Neural cell (in vitro differentiated cells): Measurements from ENCODE around the gene ASIC2. TPM values are rescaled to one million over a fixed set of nuclear protein-coding genes. Genes with fewer than 3 reads are reported as not detected.

Experiments
- H2AFZ ChIP-seq: fragments of 200-600, 300-800 bp; sonication (generic), shearing (Covaris generic); 2 replicates; pipeline ENCODE4 v1.6.0; 2014; ENCODE audit warnings: low read depth, mild to moderate bottlenecking, antibody characterized with exemption, low read length, moderate library complexity
- H3F3A ChIP-seq: fragments of 200-600 bp; shearing (Covaris generic); 2 replicates; pipeline ENCODE4 v1.6.1; 2016; ENCODE audit warnings: mild to moderate bottlenecking, moderate library complexity, mixed read lengths, antibody characterized with exemption, low read length; ENCODE audit not compliant: insufficient read depth, poor library complexity, severe bottlenecking
- H3K27ac ChIP-seq: fragments of 200-600, 300-800 bp; sonication (generic), shearing (Covaris generic); 2 replicates; pipeline ENCODE4 v1.5.1; 2014; ENCODE audit warnings: mild to moderate bottlenecking, low read length, moderate library complexity
- H3K27me3 ChIP-seq: fragments of 300-800, 200-600 bp; sonication (generic), shearing (Covaris generic); 2 replicates; pipeline ENCODE4 v1.6.0; 2014; ENCODE audit warnings: mild to moderate bottlenecking, low read depth, low read length, moderate library complexity; ENCODE audit not compliant: insufficient read depth
- H3K36me3 ChIP-seq: fragments of 300-800, 200-600 bp; sonication (generic), shearing (Covaris generic); 2 replicates; pipeline ENCODE4 v1.5.1; 2014; ENCODE audit warnings: mild to moderate bottlenecking, antibody characterized with exemption, low read length, moderate library complexity; ENCODE audit not compliant: insufficient read depth
- H3K4me2 ChIP-seq: fragments of 300-800, 200-600 bp; sonication (generic), shearing (Covaris generic); 2 replicates; pipeline ENCODE4 v1.6.0; 2014; ENCODE audit warnings: mild to moderate bottlenecking, low read length
- H3K4me3 ChIP-seq: fragments of 300-800, 200-600 bp; sonication (generic), shearing (Covaris generic); 2 replicates; pipeline ENCODE4 v1.5.1; 2014; ENCODE audit warnings: mild to moderate bottlenecking, low read length, moderate library complexity
- H3K79me2 ChIP-seq: fragments of 200-600 bp; shearing (Covaris generic); replicated peaks from 2 replicates; pipeline ENCODE4 v1.6.0; 2014; ENCODE audit warnings: mild to moderate bottlenecking, low read length, moderate library complexity; ENCODE audit not compliant: insufficient read depth
- H3K9ac ChIP-seq: fragments of 300-800, 200-600 bp; sonication (generic), shearing (Covaris generic); 2 replicates; pipeline ENCODE4 v1.6.1; 2016; ENCODE audit warnings: mild to moderate bottlenecking, low read length, mixed read lengths
- H3K9me2 ChIP-seq: fragments of 200-600 bp; shearing (Covaris generic); 2 replicates; pipeline ENCODE4 v1.6.1; 2016; ENCODE audit warnings: mild to moderate bottlenecking, low read length, mixed read lengths; ENCODE audit not compliant: insufficient read depth
- H3K9me3 ChIP-seq: fragments of 200-600, 300-800 bp; sonication (generic), shearing (Covaris generic); 2 replicates; pipeline ENCODE4 v1.6.1; 2016; ENCODE audit warnings: mild to moderate bottlenecking, mixed run types, low read length, moderate library complexity, mixed read lengths
- H4K20me1 ChIP-seq: fragments of 200-600 bp; shearing (Covaris generic); 2 replicates; pipeline ENCODE4 v1.6.1; 2016; ENCODE audit warnings: mild to moderate bottlenecking, mixed run types; ENCODE audit not compliant: insufficient read depth
- EP300 ChIP-seq: fragments of 450-650 bp; conservative IDR thresholded peaks from 2 replicates; pipeline ENCODE4 v1.6.1; 2014; ENCODE audit warnings: antibody characterized with exemption, mild to moderate bottlenecking, moderate library complexity; ENCODE audit not compliant: poor library complexity, severe bottlenecking
- EZH2 ChIP-seq: fragments of 200-600, 300-800 bp; shearing (Covaris generic), sonication (generic); IDR thresholded peaks from 2 replicates; pipeline ENCODE4 v1.6.1; 2014; ENCODE audit warnings: antibody characterized with exemption, low read length, borderline replicate concordance, mild to moderate bottlenecking; ENCODE audit not compliant: insufficient read depth, poor library complexity, severe bottlenecking
- MXI1 ChIP-seq: fragments of 450-650 bp; conservative IDR thresholded peaks from 2 replicates; pipeline ENCODE4 v1.6.1; 2014; ENCODE audit warnings: antibody characterized with exemption, mild to moderate bottlenecking; ENCODE audit not compliant: poor library complexity, severe bottlenecking
- POLR2AphosphoS5 ChIP-seq: IDR thresholded peaks from 2 replicates; pipeline ENCODE4 v1.6.1; 2012
- RAD21 ChIP-seq: fragments of 450-650 bp; conservative IDR thresholded peaks from 2 replicates; pipeline ENCODE4 v1.6.1; 2014; ENCODE audit warnings: antibody characterized with exemption, mild to moderate bottlenecking, moderate library complexity
- SMC3 ChIP-seq: fragments of 450-650 bp; conservative IDR thresholded peaks from 2 replicates; pipeline ENCODE4 v1.6.1; 2014; ENCODE audit warnings: antibody characterized with exemption, mild to moderate bottlenecking, moderate library complexity; ENCODE audit not compliant: poor library complexity
- TAF1 ChIP-seq: IDR thresholded peaks from 2 replicates; pipeline ENCODE4 v1.6.1; 2012; ENCODE audit warnings: low read depth
- polyA plus RNA-seq: library from polyadenylated mRNA; depleted of rRNA; stranded (reverse); fragments of >200 nt; gene quantifications from 2 replicates; pipeline ENCODE4 v1.2.3, GENCODE V29; 2014
- TF ChIP-seq, protein P1 (sequence below): IDR thresholded peaks from 2 replicates; pipeline ENCODE4 v1.6.1; 2012; ENCODE audit warnings: borderline replicate concordance
- TF ChIP-seq, protein P2 (sequence below): fragments of 450-650 bp; IDR thresholded peaks from 2 replicates; pipeline ENCODE4 v1.5.1; 2014; ENCODE audit warnings: antibody characterized with exemption, mild to moderate bottlenecking, moderate library complexity; ENCODE audit not compliant: poor library complexity, severe bottlenecking

ASIC2 gene
- polyA plus RNA-seq, 1 donor from 2014 or later: 2.4 TPM

DNA sequence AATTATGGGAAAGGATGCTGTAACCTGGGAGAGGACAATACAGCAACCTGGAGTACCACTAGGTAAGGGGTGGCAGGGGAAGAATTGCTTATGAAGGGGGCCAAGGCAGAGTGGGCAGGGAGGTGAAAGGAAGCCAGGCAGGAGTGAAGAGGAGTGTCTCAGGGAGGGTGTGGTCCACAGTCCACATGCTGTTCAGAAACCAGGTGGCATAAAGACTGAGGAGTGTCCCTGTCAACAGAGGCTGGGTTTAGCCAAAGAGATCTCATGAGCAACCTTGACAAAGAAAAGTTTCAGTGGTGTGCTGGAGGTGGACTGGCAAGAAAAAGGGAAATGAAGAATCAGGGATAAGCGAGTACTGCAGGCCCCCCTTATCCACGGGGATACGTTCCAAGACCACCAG, 213.0 kb downstream of the ASIC2 start:
- Histone ChIP-seq H3K27ac (no peak overlapping the region), H3K79me2 (no peaks in the 10 kb centered on the region)
- TF ChIP-seq RAD21 (no peak), SMC3 (no peak), TAF1 (no peak), EP300 (no peak), EZH2 (no peak), MXI1 (no peak), POLR2AphosphoS5 (no peak)
- TF ChIP-seq, protein P1, sequence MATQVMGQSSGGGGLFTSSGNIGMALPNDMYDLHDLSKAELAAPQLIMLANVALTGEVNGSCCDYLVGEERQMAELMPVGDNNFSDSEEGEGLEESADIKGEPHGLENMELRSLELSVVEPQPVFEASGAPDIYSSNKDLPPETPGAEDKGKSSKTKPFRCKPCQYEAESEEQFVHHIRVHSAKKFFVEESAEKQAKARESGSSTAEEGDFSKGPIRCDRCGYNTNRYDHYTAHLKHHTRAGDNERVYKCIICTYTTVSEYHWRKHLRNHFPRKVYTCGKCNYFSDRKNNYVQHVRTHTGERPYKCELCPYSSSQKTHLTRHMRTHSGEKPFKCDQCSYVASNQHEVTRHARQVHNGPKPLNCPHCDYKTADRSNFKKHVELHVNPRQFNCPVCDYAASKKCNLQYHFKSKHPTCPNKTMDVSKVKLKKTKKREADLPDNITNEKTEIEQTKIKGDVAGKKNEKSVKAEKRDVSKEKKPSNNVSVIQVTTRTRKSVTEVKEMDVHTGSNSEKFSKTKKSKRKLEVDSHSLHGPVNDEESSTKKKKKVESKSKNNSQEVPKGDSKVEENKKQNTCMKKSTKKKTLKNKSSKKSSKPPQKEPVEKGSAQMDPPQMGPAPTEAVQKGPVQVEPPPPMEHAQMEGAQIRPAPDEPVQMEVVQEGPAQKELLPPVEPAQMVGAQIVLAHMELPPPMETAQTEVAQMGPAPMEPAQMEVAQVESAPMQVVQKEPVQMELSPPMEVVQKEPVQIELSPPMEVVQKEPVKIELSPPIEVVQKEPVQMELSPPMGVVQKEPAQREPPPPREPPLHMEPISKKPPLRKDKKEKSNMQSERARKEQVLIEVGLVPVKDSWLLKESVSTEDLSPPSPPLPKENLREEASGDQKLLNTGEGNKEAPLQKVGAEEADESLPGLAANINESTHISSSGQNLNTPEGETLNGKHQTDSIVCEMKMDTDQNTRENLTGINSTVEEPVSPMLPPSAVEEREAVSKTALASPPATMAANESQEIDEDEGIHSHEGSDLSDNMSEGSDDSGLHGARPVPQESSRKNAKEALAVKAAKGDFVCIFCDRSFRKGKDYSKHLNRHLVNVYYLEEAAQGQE: no peak
- TF ChIP-seq, protein P2, sequence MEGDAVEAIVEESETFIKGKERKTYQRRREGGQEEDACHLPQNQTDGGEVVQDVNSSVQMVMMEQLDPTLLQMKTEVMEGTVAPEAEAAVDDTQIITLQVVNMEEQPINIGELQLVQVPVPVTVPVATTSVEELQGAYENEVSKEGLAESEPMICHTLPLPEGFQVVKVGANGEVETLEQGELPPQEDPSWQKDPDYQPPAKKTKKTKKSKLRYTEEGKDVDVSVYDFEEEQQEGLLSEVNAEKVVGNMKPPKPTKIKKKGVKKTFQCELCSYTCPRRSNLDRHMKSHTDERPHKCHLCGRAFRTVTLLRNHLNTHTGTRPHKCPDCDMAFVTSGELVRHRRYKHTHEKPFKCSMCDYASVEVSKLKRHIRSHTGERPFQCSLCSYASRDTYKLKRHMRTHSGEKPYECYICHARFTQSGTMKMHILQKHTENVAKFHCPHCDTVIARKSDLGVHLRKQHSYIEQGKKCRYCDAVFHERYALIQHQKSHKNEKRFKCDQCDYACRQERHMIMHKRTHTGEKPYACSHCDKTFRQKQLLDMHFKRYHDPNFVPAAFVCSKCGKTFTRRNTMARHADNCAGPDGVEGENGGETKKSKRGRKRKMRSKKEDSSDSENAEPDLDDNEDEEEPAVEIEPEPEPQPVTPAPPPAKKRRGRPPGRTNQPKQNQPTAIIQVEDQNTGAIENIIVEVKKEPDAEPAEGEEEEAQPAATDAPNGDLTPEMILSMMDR: no peak

DNA sequence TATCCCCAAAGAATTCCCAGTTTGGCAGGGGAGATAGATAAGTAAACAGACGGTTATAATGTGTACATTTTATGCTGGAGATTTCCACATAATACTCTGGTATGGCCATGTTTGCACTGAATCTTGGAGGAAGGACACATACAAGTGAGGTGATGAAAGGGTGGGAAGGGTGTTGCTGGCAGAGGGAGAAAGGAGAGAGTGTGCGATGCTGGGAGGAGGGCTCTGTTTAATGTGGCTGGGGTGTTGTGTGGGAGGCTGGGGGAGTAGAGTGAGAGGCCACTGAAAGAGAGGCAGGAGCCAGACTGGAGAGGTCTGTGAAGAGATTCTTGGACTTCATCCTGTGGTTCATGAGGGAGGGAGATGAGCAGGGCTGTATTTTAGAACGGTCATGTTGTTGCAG, 213.9 kb downstream of the ASIC2 start:
- no peak overlapping the region for H3K27ac ChIP-seq

More for the DNA sequence above, 213.0 kb downstream of the ASIC2 start:
- no peaks in the 10 kb centered on the region for H3K9me2 ChIP-seq
- H3F3A ChIP-seq: no peaks in the 10 kb centered on the region
- no peaks in the 10 kb centered on the region for H4K20me1 ChIP-seq
- H2AFZ ChIP-seq: no peak overlapping the region
- no peaks in the 10 kb centered on the region for H3K9me3 ChIP-seq
- H3K27me3 ChIP-seq: no peaks in the 10 kb centered on the region
- H3K4me3 ChIP-seq: no peak overlapping the region
- H3K9ac ChIP-seq: no peak overlapping the region
- no peaks in the 10 kb centered on the region for H3K36me3 ChIP-seq
- no peak overlapping the region for H3K4me2 ChIP-seq

More for the DNA sequence above, 213.9 kb downstream of the ASIC2 start:
- H3K9me2 ChIP-seq: no peaks in the 10 kb centered on the region
- no peaks in the 10 kb centered on the region for H3K27me3 ChIP-seq
- H2AFZ ChIP-seq: no peak overlapping the region
- no peaks in the 10 kb centered on the region for H4K20me1 ChIP-seq
- H3K4me2 ChIP-seq: no peak overlapping the region
- H3K9ac ChIP-seq: no peak overlapping the region
- no peaks in the 10 kb centered on the region for H3K9me3 ChIP-seq
- TF ChIP-seq, protein P1: no peak
- TF ChIP-seq POLR2AphosphoS5 (no peak), EP300 (no peak), RAD21 (no peak), SMC3 (no peak), TAF1 (no peak), EZH2 (no peak), MXI1 (no peak)
- TF ChIP-seq, protein P2: no peak
- H3K79me2 ChIP-seq: no peaks in the 10 kb centered on the region
- H3F3A ChIP-seq: no peaks in the 10 kb centered on the region
- no peaks in the 10 kb centered on the region for H3K36me3 ChIP-seq
- no peak overlapping the region for H3K4me3 ChIP-seq
